Activated CD8-positive, alpha-beta memory T cell treated with anti-CD3 and anti-CD28 coated beads, Interleukin-2, amount 50 U/mL, for 24 hours (primary cell): ENCODE results near the gene IMMT.
A peak's percentile ranks its signal among the peaks of the same experiment; 100 is the strongest.

Experiments used
- DNase-seq: peaks from one replicate; pipeline ENCODE4 v3.0.0-alpha.2; 2020; ENCODE audit errors: extremely low read depth

The IMMT gene

GRCh38 chr2:86143307-86143706 is 52.0 kb downstream of the IMMT start:
- no peak for DNase-seq

GRCh38 chr2:86142436-86143257 is 52.6 kb downstream of the IMMT start:
- no peak for DNase-seq

- DNase-seq = no peak
These were observed 54.3 kb downstream of the IMMT start for GRCh38 chr2:86140969-86141392.

GRCh38 chr2:86139981-86140380 is 55.3 kb downstream of the IMMT start:
- DNase-seq = no peak

GRCh38 chr2:86138736-86139625 is 56.3 kb downstream of the IMMT start:
- no peak for DNase-seq

GRCh38 chr2:86136141-86136540 is 59.1 kb downstream of the IMMT start:
- no peak for DNase-seq

- no peak for DNase-seq
These were observed 59.6 kb downstream of the IMMT start for GRCh38 chr2:86135653-86136052.

GRCh38 chr2:86134709-86135108 is 60.6 kb downstream of the IMMT start:
- no peak for DNase-seq

GRCh38 chr2:86124683-86125082 is 70.6 kb downstream of the IMMT start:
- no peak for DNase-seq

- no peak for DNase-seq
These were observed 71.8 kb downstream of the IMMT start for GRCh38 chr2:86123328-86123925.

GRCh38 chr2:86118130-86118529 is 77.1 kb downstream of the IMMT start:
- no peak for DNase-seq

GRCh38 chr2:86107031-86107430 is 88.2 kb downstream of the IMMT start:
- no peak for DNase-seq

GRCh38 chr2:86105969-86106945 is 89.0 kb downstream of the IMMT start, which contains the start of gene PTCD3:
TSS of gene PTCD3 (plus strand) at chr2:86106235. CDS start at chr2:86106248, 13 bp downstream.
- peak; percentile 88 for DNase-seq

GRCh38 chr2:86105252-86105968 is 89.9 kb downstream of the IMMT start, which contains the start of gene POLR1A:
TSS of gene POLR1A (minus strand) at chr2:86105886. CDS start at chr2:86105776, 110 bp downstream.
- DNase-seq = peak; percentile 74

GRCh38 chr2:86102157-86102556 is 93.1 kb downstream of the IMMT start:
- no peak for DNase-seq

- DNase-seq = no peak
These were observed 97.3 kb downstream of the IMMT start for GRCh38 chr2:86097913-86098312.

GRCh38 chr2:86097114-86097896 is 98.0 kb downstream of the IMMT start:
- DNase-seq = no peak

- DNase-seq = no peak
These were observed 101.0 kb downstream of the IMMT start for GRCh38 chr2:86094229-86094628.
